CD14-positive monocyte (primary cell): ENCODE data around the gene HDAC4. TPM values are rescaled to one million over a fixed set of nuclear protein-coding genes. Genes with fewer than 3 reads are reported as not detected.

Experiments used
- DNase-seq, 3 donors: peaks; one replicate each; pipeline ENCODE4 v3.0.0-alpha.2; 2011 to 2022
- H2AFZ ChIP-seq: 2 replicates; pipeline ENCODE4 v1.6.0; 2012; ENCODE audit warnings: mild to moderate bottlenecking, low read depth, low read length, inconsistent platforms; ENCODE audit not compliant: insufficient read depth, poor library complexity, severe bottlenecking
- H3K27ac ChIP-seq, 2 donors: 1 replicate in 1 of 2; 2 replicates in 1 of 2; pipeline ENCODE4 v1.5.1; 2012 to 2013; ENCODE audit warnings: low read length in 2 of 2, control low read depth in 1 of 2, inconsistent platforms in 1 of 2, low read depth in 1 of 2, mild to moderate bottlenecking in 1 of 2
- H3K27me3 ChIP-seq, 2 donors: one replicate each; pipeline versions ENCODE4 v1.6.0 to v1.6.1; 2011 to 2013; ENCODE audit warnings: low read length in 2 of 2; ENCODE audit not compliant: control insufficient read depth in 2 of 2, insufficient read depth in 2 of 2
- H3K36me3 ChIP-seq, 2 donors: replicated peaks in 1 of 2; 1 replicate in 1 of 2; 2 replicates in 1 of 2; pipeline versions ENCODE4 v1.5.1 to v1.6.1; 2012 to 2013; ENCODE audit warnings: low read length in 2 of 2, control low read depth in 1 of 2, inconsistent platforms in 1 of 2, mild to moderate bottlenecking in 1 of 2; ENCODE audit not compliant: insufficient read depth in 2 of 2, control insufficient read depth in 1 of 2
- H3K4me1 ChIP-seq, 2 donors: 1 replicate in 1 of 2; 2 replicates in 1 of 2; pipeline versions ENCODE4 v1.5.1 to v1.6.1; 2012 to 2013; ENCODE audit warnings: low read length in 2 of 2, control low read depth in 1 of 2, inconsistent platforms in 1 of 2, mild to moderate bottlenecking in 1 of 2, moderate library complexity in 1 of 2; ENCODE audit not compliant: insufficient read depth in 2 of 2, control insufficient read depth in 1 of 2
- H3K4me2 ChIP-seq: replicated peaks from 2 replicates; pipeline ENCODE3; 2012; ENCODE audit warnings: low read length, moderate library complexity, mild to moderate bottlenecking; ENCODE audit not compliant: poor library complexity, severe bottlenecking; ENCODE audit errors: extremely low read depth
- H3K4me3 ChIP-seq, 3 experiments: fragments of 200-600 bp in 1 of 3; sonication (generic) in 1 of 3; replicated peaks in 1 of 3; 1 replicate in 2 of 3; 2 replicates in 1 of 3; pipeline ENCODE4 v1.5.1; 2011 to 2013; ENCODE audit warnings: low read length in 3 of 3, mild to moderate bottlenecking in 3 of 3, control low read depth in 2 of 3, low read depth in 2 of 3, inconsistent platforms in 1 of 3, moderate library complexity in 1 of 3
- H3K79me2 ChIP-seq: 2 replicates; pipeline ENCODE4 v1.6.0; 2012; ENCODE audit warnings: mild to moderate bottlenecking, control low read depth, inconsistent platforms, low read length, moderate library complexity; ENCODE audit not compliant: insufficient read depth
- H3K9ac ChIP-seq: 2 replicates; pipeline ENCODE4 v1.6.0; 2017; ENCODE audit warnings: low read length, mild to moderate bottlenecking; ENCODE audit not compliant: insufficient read depth, poor library complexity, severe bottlenecking
- H3K9me3 ChIP-seq, 2 donors: replicated peaks in 1 of 2; 1 replicate in 1 of 2; 2 replicates in 1 of 2; pipeline versions ENCODE4 v1.5.1 to v1.6.1; 2012 to 2013; ENCODE audit warnings: low read length in 2 of 2, control low read depth in 1 of 2; ENCODE audit not compliant: control insufficient read depth in 1 of 2, insufficient read depth in 1 of 2
- H4K20me1 ChIP-seq: 2 replicates; pipeline ENCODE4 v1.6.0; 2012; ENCODE audit warnings: mild to moderate bottlenecking, low read length, control low read depth, moderate library complexity; ENCODE audit not compliant: insufficient read depth
- H3K27ac Mint-ChIP-seq, 7 donors: one replicate each; pipeline ENCODE4 v1.8.0; 2020; ENCODE audit warnings: mild to moderate bottlenecking in 7 of 7, mixed read lengths in 7 of 7, moderate library complexity in 6 of 7, inconsistent platforms in 2 of 7
- H3K27me3 Mint-ChIP-seq, 3 donors: one replicate each; pipeline ENCODE4 v1.8.0; 2021 to 2022; ENCODE audit warnings: low read depth in 3 of 3, mild to moderate bottlenecking in 3 of 3, mixed read lengths in 3 of 3, moderate library complexity in 3 of 3, inconsistent platforms in 1 of 3
- H3K36me3 Mint-ChIP-seq, 2 donors: one replicate each; pipeline ENCODE4 v1.8.0; 2020; ENCODE audit warnings: mixed read lengths in 2 of 2, inconsistent platforms in 1 of 2, mild to moderate bottlenecking in 1 of 2
- H3K4me1 Mint-ChIP-seq: one replicate; pipeline ENCODE4 v1.8.0; 2020; ENCODE audit warnings: mild to moderate bottlenecking, mixed read lengths
- H3K4me3 Mint-ChIP-seq, 2 donors: one replicate each; pipeline ENCODE4 v1.8.0; 2020; ENCODE audit warnings: mild to moderate bottlenecking in 2 of 2, mixed read lengths in 2 of 2, moderate library complexity in 1 of 2
- H3K9me3 Mint-ChIP-seq, 7 donors: one replicate each; pipeline ENCODE4 v1.8.0; 2020 to 2022; ENCODE audit warnings: mixed read lengths in 7 of 7, mild to moderate bottlenecking in 6 of 7, moderate library complexity in 6 of 7, inconsistent platforms in 2 of 7
- WGBS: methylation state at CpG from one replicate; pipeline ENCODE4 v1.1.5; 2013; ENCODE audit warnings: missing lambda C conversion rate; ENCODE audit not compliant: insufficient coverage; 5-methylcytosine and 5-hydroxymethylcytosine counted together
- intact Hi-C, 2 donors: fragments of 100-400 bp; cut with micrococcal nuclease; formaldehyde crosslinking; loops; one replicate each; pipeline versions ENCODE4 v1.15.0 to v1.15.1; 2023
- polyA plus RNA-seq, 3 donors: library from polyadenylated mRNA; depleted of rRNA in 1 of 3; unstranded in 2 of 3; stranded (reverse) in 1 of 3; fragments of 300-500 nt in 2 of 3; fragments of >200 nt in 1 of 3; fragmentation: Illumina TruSeq in 2 of 3; gene quantifications; 1 replicate in 2 of 3; 2 replicates in 1 of 3; pipeline ENCODE4 v1.2.3, GENCODE V29; 2012 to 2021
- TF ChIP-seq, protein P1 (sequence below): fragments of 200-600 bp; IDR thresholded peaks from one replicate; pipeline ENCODE4 v1.8.0; 2022; ENCODE audit warnings: antibody characterized with exemption, mild to moderate bottlenecking

HDAC4 gene
- polyA plus RNA-seq, 3 donors, result 3.3 to 23.0 (median 4.5) TPM

DNA sequence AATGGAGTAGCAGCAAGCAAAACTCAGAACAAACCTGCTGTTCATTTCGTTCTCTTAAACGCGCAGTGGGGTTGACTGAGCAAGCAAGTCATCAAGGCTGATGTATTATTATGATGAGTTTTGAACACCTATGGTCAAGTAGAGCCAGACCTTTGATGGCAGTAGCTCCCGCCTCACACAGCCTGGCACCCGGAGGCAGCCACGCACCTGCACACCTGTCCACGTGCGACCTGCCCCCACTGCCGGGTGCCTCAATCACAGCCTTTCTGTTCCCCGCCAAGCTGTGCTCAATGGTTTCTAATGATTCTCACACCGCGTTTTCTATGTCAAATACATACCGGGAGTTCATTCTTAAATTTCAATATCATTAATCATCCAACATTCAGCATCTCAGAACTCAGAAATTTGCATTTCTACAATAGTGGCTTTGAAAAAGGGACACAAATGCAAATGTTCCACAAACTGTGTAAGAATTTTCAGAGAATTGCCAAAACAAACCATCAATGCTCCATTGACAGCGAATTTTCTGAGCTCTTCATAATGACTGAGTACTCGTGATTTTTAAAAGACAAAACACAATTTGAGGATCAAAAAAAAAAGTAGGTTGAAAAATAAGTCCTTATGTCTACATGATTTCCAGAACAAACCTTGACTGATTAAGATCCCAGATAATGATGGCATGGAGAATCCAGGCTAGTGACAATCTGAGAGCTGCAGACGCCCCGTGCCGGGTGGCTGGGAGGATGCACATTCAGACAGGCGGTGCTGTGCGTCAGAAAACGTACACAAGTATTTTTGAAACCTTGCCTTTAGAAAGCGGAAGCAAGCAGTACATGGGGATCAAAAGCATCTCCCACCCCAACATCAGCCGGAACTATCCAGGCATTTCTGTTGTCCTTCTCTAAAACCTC, 56.6 kb downstream of the HDAC4 start:
- no peak overlapping the region for H3K27ac ChIP-seq
- peaks cover 20% of the 10 kb centered on the region for H3K4me1 Mint-ChIP-seq
- H3K27ac Mint-ChIP-seq, result peak overlapping the region in 1 of 7 donors; percentile 22
- no peak overlapping the region for H2AFZ ChIP-seq
- H4K20me1 ChIP-seq, result peaks cover 35% of the 10 kb centered on the region
- peaks cover 88% of the 10 kb centered on the region for H3K79me2 ChIP-seq
- H3K9me3 ChIP-seq, result no peaks in the 10 kb centered on the region
- DNase-seq, result no peak
- H3K36me3 Mint-ChIP-seq, result peaks cover 35 to 44% of the 10 kb centered on the region in 2 donors
- TF ChIP-seq, protein P1, sequence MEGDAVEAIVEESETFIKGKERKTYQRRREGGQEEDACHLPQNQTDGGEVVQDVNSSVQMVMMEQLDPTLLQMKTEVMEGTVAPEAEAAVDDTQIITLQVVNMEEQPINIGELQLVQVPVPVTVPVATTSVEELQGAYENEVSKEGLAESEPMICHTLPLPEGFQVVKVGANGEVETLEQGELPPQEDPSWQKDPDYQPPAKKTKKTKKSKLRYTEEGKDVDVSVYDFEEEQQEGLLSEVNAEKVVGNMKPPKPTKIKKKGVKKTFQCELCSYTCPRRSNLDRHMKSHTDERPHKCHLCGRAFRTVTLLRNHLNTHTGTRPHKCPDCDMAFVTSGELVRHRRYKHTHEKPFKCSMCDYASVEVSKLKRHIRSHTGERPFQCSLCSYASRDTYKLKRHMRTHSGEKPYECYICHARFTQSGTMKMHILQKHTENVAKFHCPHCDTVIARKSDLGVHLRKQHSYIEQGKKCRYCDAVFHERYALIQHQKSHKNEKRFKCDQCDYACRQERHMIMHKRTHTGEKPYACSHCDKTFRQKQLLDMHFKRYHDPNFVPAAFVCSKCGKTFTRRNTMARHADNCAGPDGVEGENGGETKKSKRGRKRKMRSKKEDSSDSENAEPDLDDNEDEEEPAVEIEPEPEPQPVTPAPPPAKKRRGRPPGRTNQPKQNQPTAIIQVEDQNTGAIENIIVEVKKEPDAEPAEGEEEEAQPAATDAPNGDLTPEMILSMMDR, result no peak
- no peak overlapping the region for H3K4me2 ChIP-seq
- H3K9me3 Mint-ChIP-seq, result peaks cover 0 to 2% (median 0%) of the 10 kb centered on the region in 7 donors
- WGBS, result 98% methylated on average over 17 of the region's 23 CpGs
- H3K27me3 Mint-ChIP-seq, result peaks cover 0 to 2% (median 0%) of the 10 kb centered on the region in 3 donors
- H3K4me3 Mint-ChIP-seq, result no peak overlapping the region
- H3K36me3 ChIP-seq, result peaks cover 9 to 42% of the 10 kb centered on the region in 2 donors
- H3K9ac ChIP-seq, result no peak overlapping the region
- intact Hi-C loops, result no loop called here
- H3K4me3 ChIP-seq, result no peak overlapping the region
- no peaks in the 10 kb centered on the region for H3K27me3 ChIP-seq
- H3K4me1 ChIP-seq, result peaks cover 13 to 15% of the 10 kb centered on the region in 2 donors

DNA sequence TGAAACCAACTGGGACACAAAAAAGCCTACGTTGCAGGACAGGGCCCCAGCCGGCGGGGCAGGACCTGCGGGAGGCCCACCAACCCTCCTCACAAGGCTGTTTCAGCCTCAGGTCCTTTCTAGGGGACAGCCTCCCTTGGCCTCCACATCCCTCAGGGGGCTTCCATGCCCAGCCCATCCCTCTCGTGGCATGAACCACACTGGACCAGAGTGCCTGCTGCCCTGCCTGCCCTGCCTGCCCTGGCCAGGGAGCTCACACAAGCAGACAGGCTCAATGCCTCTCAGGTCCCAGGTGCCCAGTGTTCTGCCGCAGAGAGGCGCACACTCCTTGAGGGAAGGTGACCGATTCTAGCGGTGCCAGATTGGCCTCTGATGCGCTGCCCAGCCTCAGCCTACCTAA, 57.4 kb downstream of the HDAC4 start:
- 96% methylated on average over 10 of the region's 10 CpGs for WGBS
- Histone ChIP-seq H3K36me3 (peaks cover 2 to 35% of the 10 kb centered on the region in 2 donors), H3K9me3 (no peaks in the 10 kb centered on the region), H3K4me3 (no peak overlapping the region), H3K79me2 (peaks cover 88% of the 10 kb centered on the region), H3K9ac (no peak overlapping the region), H3K4me1 (peaks cover 13 to 16% of the 10 kb centered on the region in 2 donors), H2AFZ (no peak overlapping the region), H3K4me2 (no peak overlapping the region), H3K27ac (no peak overlapping the region), H3K27me3 (no peaks in the 10 kb centered on the region), H4K20me1 (peaks cover 36% of the 10 kb centered on the region)
- Mint-ChIP-seq H3K4me3 (no peak overlapping the region), H3K27ac (no peak overlapping the region), H3K9me3 (peaks cover 0 to 2% (median 0%) of the 10 kb centered on the region in 7 donors), H3K27me3 (peaks cover 0 to 2% (median 0%) of the 10 kb centered on the region in 3 donors), H3K4me1 (peaks cover 21% of the 10 kb centered on the region), H3K36me3 (peaks cover 31 to 42% of the 10 kb centered on the region in 2 donors)
- TF ChIP-seq, protein P1, result no peak
- no peak for DNase-seq
- intact Hi-C loops, result no loop called here
